MCF 10A (cell line): ENCODE data around the gene GRIA1. TPM values are rescaled to one million over a fixed set of nuclear protein-coding genes. Genes with fewer than 3 reads are reported as not detected.

Source experiments
- BruUV-seq: library from RNA; stranded (reverse); fragments of 400-500 nt; replicated peaks from 2 replicates; lab custom pipeline; 2021; lab: Mats Ljungman, UMichigan
- CTCF ChIA-PET: fragments of 300-600 bp; sonication (Branson Sonifier 250); formaldehyde crosslinking; extraction: SDS; loops from one replicate; lab custom pipeline; 2021; ENCODE audit warnings: antibody characterized with exemption, inconsistent platforms; lab: Yijun Ruan, JAX
- POLR2A ChIA-PET: fragments of 300-600, 350-650 bp; sonication (Branson Sonifier 250); formaldehyde crosslinking; extraction: SDS; loops from one replicate; lab custom pipeline; 2020; ENCODE audit warnings: antibody characterized with exemption, inconsistent platforms; lab: Yijun Ruan, JAX
- DNase-seq: peaks from one replicate; pipeline ENCODE4 v3.0.0-alpha.2; 2018; ENCODE audit not compliant: unreplicated experiment
- H3K27ac Mint-ChIP-seq: one replicate; pipeline ENCODE4 v1.8.0; 2022; ENCODE audit warnings: mild to moderate bottlenecking, low read depth, mixed read lengths; ENCODE audit not compliant: unreplicated experiment
- H3K27me3 Mint-ChIP-seq: one replicate; pipeline ENCODE4 v1.8.0; 2022; ENCODE audit warnings: mixed read lengths; ENCODE audit not compliant: insufficient read depth, unreplicated experiment
- H3K36me3 Mint-ChIP-seq: one replicate; pipeline ENCODE4 v1.8.0; 2022; ENCODE audit warnings: mild to moderate bottlenecking, moderate library complexity, mixed read lengths; ENCODE audit not compliant: insufficient read depth, unreplicated experiment
- H3K4me1 Mint-ChIP-seq: one replicate; pipeline ENCODE4 v1.8.0; 2022; ENCODE audit warnings: mixed read lengths; ENCODE audit not compliant: insufficient read depth, unreplicated experiment
- H3K4me3 Mint-ChIP-seq: one replicate; pipeline ENCODE4 v1.8.0; 2022; ENCODE audit warnings: mild to moderate bottlenecking, moderate library complexity, mixed read lengths; ENCODE audit not compliant: unreplicated experiment
- H3K9me3 Mint-ChIP-seq: one replicate; pipeline ENCODE4 v1.8.0; 2022; ENCODE audit warnings: mixed read lengths; ENCODE audit not compliant: unreplicated experiment
- CTCF ChIP-seq: fragments of 200-600 bp; IDR thresholded peaks from one replicate; pipeline ENCODE4 v1.8.0; 2022; ENCODE audit warnings: antibody characterized with exemption, mild to moderate bottlenecking; ENCODE audit not compliant: unreplicated experiment
- intact Hi-C: fragments of 100-400 bp; cut with micrococcal nuclease; formaldehyde crosslinking; loops from 2 replicates; pipeline ENCODE4 v1.14.1; 2022
- total RNA-seq: library from RNA; stranded (reverse); gene quantifications from 2 replicates; pipeline ENCODE4 v1.2.3, GENCODE V29; 2022

Gene GRIA1
- total RNA-seq, 1 experiment from 2014 or later = not detected

- ChIA-PET POLR2A (no interaction called here), CTCF (interaction anchor here (0.8 to 1.6 kb wide), 4 partner anchors 9 to 305 kb away, joined by 3 to 6 read pairs (median 3); no protein-coding TSS in a partner anchor)
- peaks cover 5% of the 10 kb centered on the region for H3K4me1 Mint-ChIP-seq
- TF ChIP-seq CTCF = no peak
- DNase-seq = no peak
- intact Hi-C loops = no loop called here
- H3K27me3 Mint-ChIP-seq = no peaks in the 10 kb centered on the region
- H3K9me3 Mint-ChIP-seq = no peaks in the 10 kb centered on the region
- no peak overlapping the region for H3K27ac Mint-ChIP-seq
- BruUV-seq = no TSS peak
- no peak overlapping the region for H3K4me3 Mint-ChIP-seq
- no peaks in the 10 kb centered on the region for H3K36me3 Mint-ChIP-seq
Observed at GRCh38 chr5:153660919-153661318, 170.4 kb downstream of the GRIA1 start.

GRCh38 chr5:153661897-153662296, 171.4 kb downstream of the GRIA1 start:
- no peaks in the 10 kb centered on the region for H3K27me3 Mint-ChIP-seq

GRCh38 chr5:153670101-153670500, 179.6 kb downstream of the GRIA1 start:
- POLR2A ChIA-PET = interaction anchor here (0.7 kb wide), 1 partner anchor 7 kb away, joined by 3 read pairs; no protein-coding TSS in a partner anchor
- intact Hi-C loops = no loop called here
- H3K27ac Mint-ChIP-seq = no peak overlapping the region
- H3K4me1 Mint-ChIP-seq = no peaks in the 10 kb centered on the region
- no peaks in the 10 kb centered on the region for H3K27me3 Mint-ChIP-seq
- CTCF ChIA-PET = interaction anchor here (0.7 to 1.7 kb wide), 3 partner anchors 40 to 1162 kb away, joined by 3 to 8 read pairs (median 3); no protein-coding TSS in a partner anchor
- no TSS peak for BruUV-seq
- H3K4me3 Mint-ChIP-seq = no peak overlapping the region
- DNase-seq = peak; percentile 17
- H3K36me3 Mint-ChIP-seq = no peaks in the 10 kb centered on the region
- TF ChIP-seq CTCF = no peak
- no peaks in the 10 kb centered on the region for H3K9me3 Mint-ChIP-seq

More at GRCh38 chr5:153661897-153662296, 171.4 kb downstream of the GRIA1 start:
- POLR2A ChIA-PET = no interaction called here
- no peak overlapping the region for H3K27ac Mint-ChIP-seq
- CTCF ChIA-PET = interaction anchor here (0.7 kb wide), 1 partner anchor 314 kb away, joined by 3 read pairs; no protein-coding TSS in a partner anchor
- no peak overlapping the region for H3K4me3 Mint-ChIP-seq
- no peaks in the 10 kb centered on the region for H3K9me3 Mint-ChIP-seq
- no peaks in the 10 kb centered on the region for H3K36me3 Mint-ChIP-seq
- intact Hi-C loops = no loop called here
- no peak for DNase-seq
- H3K4me1 Mint-ChIP-seq = peaks cover 5% of the 10 kb centered on the region
- TF ChIP-seq CTCF = no peak
- no TSS peak for BruUV-seq

GRCh38 chr5:153671653-153672346, 181.3 kb downstream of the GRIA1 start:
- Mint-ChIP-seq H3K4me1 (no peaks in the 10 kb centered on the region), H3K36me3 (no peaks in the 10 kb centered on the region), H3K27ac (no peak overlapping the region), H3K9me3 (no peaks in the 10 kb centered on the region), H3K27me3 (no peaks in the 10 kb centered on the region), H3K4me3 (no peak overlapping the region)
- intact Hi-C loops = no loop called here
- ChIA-PET POLR2A (interaction anchor here (1.1 kb wide), 1 partner anchor 13 kb away, joined by 3 read pairs; no protein-coding TSS in a partner anchor), CTCF (interaction anchor here (0.6 to 1.2 kb wide), 4 partner anchors 22 to 544 kb away, joined by 3 read pairs; no protein-coding TSS in a partner anchor)
- DNase-seq = no peak
- no TSS peak for BruUV-seq
- no peak for TF ChIP-seq CTCF
